ENCODE measurements around the gene RAB7A. TPM values are rescaled to one million over a fixed set of nuclear protein-coding genes. Genes with fewer than 3 reads are reported as not detected.

The RAB7A gene
- total and polyA plus RNA-seq, 10 of the 15 experiments (the other 5 are each of a cell fraction or from before 2014, with no cell fraction given) = 40.3 to 212 (median 160) TPM

DNA sequence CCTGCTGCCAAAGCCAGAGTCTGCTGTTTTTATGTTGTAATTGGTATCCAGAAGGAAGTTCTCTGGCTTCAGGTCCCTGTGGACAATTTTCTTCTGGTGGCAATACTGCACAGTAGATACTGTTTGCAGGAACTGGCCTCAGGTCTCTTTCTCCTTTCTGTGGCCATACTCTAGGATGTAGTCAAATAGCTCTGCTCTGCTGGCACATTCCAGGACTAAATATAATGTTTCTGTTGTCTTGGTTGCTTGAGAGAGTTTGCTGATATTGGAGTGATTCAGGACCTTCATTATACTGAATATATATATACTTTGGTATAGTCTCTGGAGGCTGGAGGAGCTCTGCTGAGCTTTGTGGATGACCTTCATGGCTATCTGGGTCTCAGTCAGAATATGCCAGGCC is 23.1 kb downstream of the RAB7A start:
- Histone ChIP-seq H3K27ac (ENCODE audit: control insufficient read depth, insufficient read depth) (no peak overlapping the region), H3K4me3 (no peak overlapping the region), H2AFZ (ENCODE audit: control insufficient read depth, low read depth, low read length) (no peak overlapping the region), H3K79me2 (ENCODE audit: control insufficient read depth, insufficient read depth, low read length) (peaks cover 60% of the 10 kb centered on the region), H3K27me3 (replicated peaks in 1 of 2; ENCODE audit: control insufficient read depth in 2 of 2, insufficient read depth in 2 of 2, low read length in 1 of 2) (no peaks in the 10 kb centered on the region), H3K36me3 (ENCODE audit: control insufficient read depth in 2 of 2, insufficient read depth in 2 of 2, low read length in 1 of 2) (peaks cover 4 to 17% of the 10 kb centered on the region in 2 experiments; a peak in 3 of 4 replicates), H4K20me1 (ENCODE audit: control insufficient read depth, insufficient read depth) (no peaks in the 10 kb centered on the region; the same call in 1 of the 2 replicates), H3K4me1 (ENCODE audit: control insufficient read depth, insufficient read depth, low read length) (no peaks in the 10 kb centered on the region), H3K4me2 (ENCODE audit: control insufficient read depth, insufficient read depth) (no peak overlapping the region), H3K9ac (ENCODE audit: control insufficient read depth, insufficient read depth, low read length) (no peak overlapping the region), H3K9me3 (replicated peaks; ENCODE audit: control insufficient read depth, insufficient read depth, low read length) (peaks cover 2% of the 10 kb centered on the region; the same call in 2 of the 3 replicates)
- DNase-seq (ENCODE audit: low read depth, low spot score) = no peak
- BruUV-seq (replicated peaks) = no TSS peak
- CTCF ChIA-PET = interaction anchor here (0.5 kb wide), 1 partner anchor 393 kb away, joined by 3 read pairs; no protein-coding TSS in a partner anchor
- POLR2A ChIA-PET = no interaction called here
- SMC1A ChIA-PET (ENCODE audit: uncharacterized antibody, unreplicated experiment) = interaction anchor here (0.6 to 0.8 kb wide), 2 partner anchors 10 to 445 kb away, joined by 3 read pairs; no protein-coding TSS in a partner anchor
- no peak for FAIRE-seq
- TF ChIP-seq, protein P1, sequence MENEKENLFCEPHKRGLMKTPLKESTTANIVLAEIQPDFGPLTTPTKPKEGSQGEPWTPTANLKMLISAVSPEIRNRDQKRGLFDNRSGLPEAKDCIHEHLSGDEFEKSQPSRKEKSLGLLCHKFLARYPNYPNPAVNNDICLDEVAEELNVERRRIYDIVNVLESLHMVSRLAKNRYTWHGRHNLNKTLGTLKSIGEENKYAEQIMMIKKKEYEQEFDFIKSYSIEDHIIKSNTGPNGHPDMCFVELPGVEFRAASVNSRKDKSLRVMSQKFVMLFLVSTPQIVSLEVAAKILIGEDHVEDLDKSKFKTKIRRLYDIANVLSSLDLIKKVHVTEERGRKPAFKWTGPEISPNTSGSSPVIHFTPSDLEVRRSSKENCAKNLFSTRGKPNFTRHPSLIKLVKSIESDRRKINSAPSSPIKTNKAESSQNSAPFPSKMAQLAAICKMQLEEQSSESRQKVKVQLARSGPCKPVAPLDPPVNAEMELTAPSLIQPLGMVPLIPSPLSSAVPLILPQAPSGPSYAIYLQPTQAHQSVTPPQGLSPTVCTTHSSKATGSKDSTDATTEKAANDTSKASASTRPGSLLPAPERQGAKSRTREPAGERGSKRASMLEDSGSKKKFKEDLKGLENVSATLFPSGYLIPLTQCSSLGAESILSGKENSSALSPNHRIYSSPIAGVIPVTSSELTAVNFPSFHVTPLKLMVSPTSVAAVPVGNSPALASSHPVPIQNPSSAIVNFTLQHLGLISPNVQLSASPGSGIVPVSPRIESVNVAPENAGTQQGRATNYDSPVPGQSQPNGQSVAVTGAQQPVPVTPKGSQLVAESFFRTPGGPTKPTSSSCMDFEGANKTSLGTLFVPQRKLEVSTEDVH (IDR thresholded peaks at IDR 0.05; ENCODE audit: low read depth, partially characterized antibody) = no peak
- TF ChIP-seq, protein P2, sequence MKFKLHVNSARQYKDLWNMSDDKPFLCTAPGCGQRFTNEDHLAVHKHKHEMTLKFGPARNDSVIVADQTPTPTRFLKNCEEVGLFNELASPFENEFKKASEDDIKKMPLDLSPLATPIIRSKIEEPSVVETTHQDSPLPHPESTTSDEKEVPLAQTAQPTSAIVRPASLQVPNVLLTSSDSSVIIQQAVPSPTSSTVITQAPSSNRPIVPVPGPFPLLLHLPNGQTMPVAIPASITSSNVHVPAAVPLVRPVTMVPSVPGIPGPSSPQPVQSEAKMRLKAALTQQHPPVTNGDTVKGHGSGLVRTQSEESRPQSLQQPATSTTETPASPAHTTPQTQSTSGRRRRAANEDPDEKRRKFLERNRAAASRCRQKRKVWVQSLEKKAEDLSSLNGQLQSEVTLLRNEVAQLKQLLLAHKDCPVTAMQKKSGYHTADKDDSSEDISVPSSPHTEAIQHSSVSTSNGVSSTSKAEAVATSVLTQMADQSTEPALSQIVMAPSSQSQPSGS (IDR thresholded peaks at IDR 0.05; ENCODE audit: low read length) = no peak
- TF ChIP-seq, protein P3, sequence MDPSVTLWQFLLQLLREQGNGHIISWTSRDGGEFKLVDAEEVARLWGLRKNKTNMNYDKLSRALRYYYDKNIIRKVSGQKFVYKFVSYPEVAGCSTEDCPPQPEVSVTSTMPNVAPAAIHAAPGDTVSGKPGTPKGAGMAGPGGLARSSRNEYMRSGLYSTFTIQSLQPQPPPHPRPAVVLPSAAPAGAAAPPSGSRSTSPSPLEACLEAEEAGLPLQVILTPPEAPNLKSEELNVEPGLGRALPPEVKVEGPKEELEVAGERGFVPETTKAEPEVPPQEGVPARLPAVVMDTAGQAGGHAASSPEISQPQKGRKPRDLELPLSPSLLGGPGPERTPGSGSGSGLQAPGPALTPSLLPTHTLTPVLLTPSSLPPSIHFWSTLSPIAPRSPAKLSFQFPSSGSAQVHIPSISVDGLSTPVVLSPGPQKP (IDR thresholded peaks at IDR 0.05; ENCODE audit: low read depth, low read length) = no peak
- TF ChIP-seq RBBP5 (conservative IDR thresholded peaks at IDR 0.05) (no peak), CREM (IDR thresholded peaks at IDR 0.05; ENCODE audit: low read depth) (no peak), CBX3 (IDR thresholded peaks at IDR 0.05; ENCODE audit: borderline replicate concordance, low read depth) (no peak), KLF5 (IDR thresholded peaks at IDR 0.05; ENCODE audit: partially characterized antibody) (no peak), MTA3 (IDR thresholded peaks at IDR 0.05; ENCODE audit: borderline replicate concordance, low read length) (no peak), HDGF (IDR thresholded peaks at IDR 0.05) (no peak)
- TF ChIP-seq, protein P4, sequence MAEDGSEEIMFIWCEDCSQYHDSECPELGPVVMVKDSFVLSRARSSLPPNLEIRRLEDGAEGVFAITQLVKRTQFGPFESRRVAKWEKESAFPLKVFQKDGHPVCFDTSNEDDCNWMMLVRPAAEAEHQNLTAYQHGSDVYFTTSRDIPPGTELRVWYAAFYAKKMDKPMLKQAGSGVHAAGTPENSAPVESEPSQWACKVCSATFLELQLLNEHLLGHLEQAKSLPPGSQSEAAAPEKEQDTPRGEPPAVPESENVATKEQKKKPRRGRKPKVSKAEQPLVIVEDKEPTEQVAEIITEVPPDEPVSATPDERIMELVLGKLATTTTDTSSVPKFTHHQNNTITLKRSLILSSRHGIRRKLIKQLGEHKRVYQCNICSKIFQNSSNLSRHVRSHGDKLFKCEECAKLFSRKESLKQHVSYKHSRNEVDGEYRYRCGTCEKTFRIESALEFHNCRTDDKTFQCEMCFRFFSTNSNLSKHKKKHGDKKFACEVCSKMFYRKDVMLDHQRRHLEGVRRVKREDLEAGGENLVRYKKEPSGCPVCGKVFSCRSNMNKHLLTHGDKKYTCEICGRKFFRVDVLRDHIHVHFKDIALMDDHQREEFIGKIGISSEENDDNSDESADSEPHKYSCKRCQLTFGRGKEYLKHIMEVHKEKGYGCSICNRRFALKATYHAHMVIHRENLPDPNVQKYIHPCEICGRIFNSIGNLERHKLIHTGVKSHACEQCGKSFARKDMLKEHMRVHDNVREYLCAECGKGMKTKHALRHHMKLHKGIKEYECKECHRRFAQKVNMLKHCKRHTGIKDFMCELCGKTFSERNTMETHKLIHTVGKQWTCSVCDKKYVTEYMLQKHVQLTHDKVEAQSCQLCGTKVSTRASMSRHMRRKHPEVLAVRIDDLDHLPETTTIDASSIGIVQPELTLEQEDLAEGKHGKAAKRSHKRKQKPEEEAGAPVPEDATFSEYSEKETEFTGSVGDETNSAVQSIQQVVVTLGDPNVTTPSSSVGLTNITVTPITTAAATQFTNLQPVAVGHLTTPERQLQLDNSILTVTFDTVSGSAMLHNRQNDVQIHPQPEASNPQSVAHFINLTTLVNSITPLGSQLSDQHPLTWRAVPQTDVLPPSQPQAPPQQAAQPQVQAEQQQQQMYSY (CRISPR knock-in tag; IDR thresholded peaks at IDR 0.05) = no peak
- intact Hi-C loops (cut with micrococcal nuclease; ENCODE audit: unreplicated experiment) = no loop called here
- in situ Hi-C loops (cut with MboI) = no loop called here
- ATAC-seq = no peak
- RAD21 ChIA-PET (ENCODE audit: unreplicated experiment) = no interaction called here

All from GM12878 (cell line).